ENCODE measurements around the gene INO80E. TPM values are rescaled to one million over a fixed set of nuclear protein-coding genes. Genes with fewer than 3 reads are reported as not detected.
"Not testable (repeated sequence)": the region's sequence is repeated elsewhere in the genome, so short reads cannot be mapped to it uniquely, and the experiment has no call there.

INO80E gene
- 128 TPM for polyA plus RNA-seq (2012; ENCODE audit: insufficient read depth, insufficient read length)

- peak within 1 kb of the TSS; percentile 96 for H3K4me3 ChIP-seq (ENCODE audit: low read length)
- peak; percentile 95 for DNase-seq (ENCODE audit: low read depth, low spot score)
These were observed at the start of gene INO80E for GRCh38 chr16:29995911-29996765. Gene INO80E, plus strand, starts transcription at chr16:29996241. Its CDS starts 70 bp downstream, at chr16:29996311.

- no peak for DNase-seq (ENCODE audit: low read depth, low spot score)
- no peak overlapping the region for H3K4me3 ChIP-seq (ENCODE audit: low read length)
These were observed 48.1 kb upstream of the INO80E start for GRCh38 chr16:29947897-29948296.

- no peak overlapping the region for H3K4me3 ChIP-seq (ENCODE audit: low read length)
- no peak for DNase-seq (ENCODE audit: low read depth, low spot score)
These were observed 45.1 kb upstream of the INO80E start for GRCh38 chr16:29950806-29951461.

GRCh38 chr16:29951625-29952365 lies 44.2 kb upstream of the INO80E start:
- no peak for DNase-seq (ENCODE audit: low read depth, low spot score)
- H3K4me3 ChIP-seq (ENCODE audit: low read length) = no peak overlapping the region

- H3K4me3 ChIP-seq (ENCODE audit: low read length) = no peak overlapping the region
- no peak for DNase-seq (ENCODE audit: low read depth, low spot score)
These were observed 37.3 kb upstream of the INO80E start for GRCh38 chr16:29958756-29959155.

GRCh38 chr16:29959293-29959692 lies 36.7 kb upstream of the INO80E start:
- no peak for DNase-seq (ENCODE audit: low read depth, low spot score)

GRCh38 chr16:29959821-29960220 lies 36.2 kb upstream of the INO80E start:
- not testable (repeated sequence) for H3K4me3 ChIP-seq (ENCODE audit: low read length); DNase-seq (ENCODE audit: low read depth, low spot score)

More at GRCh38 chr16:29959293-29959692, 36.7 kb upstream of the INO80E start:
- H3K4me3 ChIP-seq (ENCODE audit: low read length) = no peak overlapping the region

GRCh38 chr16:29961127-29961478 lies 34.9 kb upstream of the INO80E start:
- DNase-seq (ENCODE audit: low read depth, low spot score) = no peak
- peak overlapping the region; percentile 75 for H3K4me3 ChIP-seq (ENCODE audit: low read length)

- peak; percentile 82 for DNase-seq (ENCODE audit: low read depth, low spot score)
- H3K4me3 ChIP-seq (ENCODE audit: low read length) = peak within 1 kb of the TSS; percentile 78
These were observed 34.3 kb upstream of the INO80E start, which contains the start of gene TMEM219 for GRCh38 chr16:29961479-29962343. Gene TMEM219, plus strand, starts transcription at chr16:29962079. Its CDS starts 1,065 bp downstream, at chr16:29963144.

GRCh38 chr16:29962344-29962994 lies 33.6 kb upstream of the INO80E start:
- no peak for DNase-seq (ENCODE audit: low read depth, low spot score)
- peak overlapping the region; percentile 78 for H3K4me3 ChIP-seq (ENCODE audit: low read length)

- H3K4me3 ChIP-seq (ENCODE audit: low read length) = no peak overlapping the region
- DNase-seq (ENCODE audit: low read depth, low spot score) = no peak
These were observed 32.9 kb upstream of the INO80E start for GRCh38 chr16:29963021-29963743.

GRCh38 chr16:29968205-29968604 lies 27.8 kb upstream of the INO80E start:
- no peak overlapping the region for H3K4me3 ChIP-seq (ENCODE audit: low read length)
- DNase-seq (ENCODE audit: low read depth, low spot score) = no peak

GRCh38 chr16:29971304-29971703 lies 24.7 kb upstream of the INO80E start:
- no peak for DNase-seq (ENCODE audit: low read depth, low spot score)
- no peak overlapping the region for H3K4me3 ChIP-seq (ENCODE audit: low read length)

GRCh38 chr16:29972500-29972899 lies 23.5 kb upstream of the INO80E start:
- no peak for DNase-seq (ENCODE audit: low read depth, low spot score)

GRCh38 chr16:29972992-29973383 lies 23.1 kb upstream of the INO80E start:
- no peak overlapping the region for H3K4me3 ChIP-seq (ENCODE audit: low read length)
- DNase-seq (ENCODE audit: low read depth, low spot score) = no peak

More at GRCh38 chr16:29972500-29972899, 23.5 kb upstream of the INO80E start:
- no peak overlapping the region for H3K4me3 ChIP-seq (ENCODE audit: low read length)

GRCh38 chr16:29973384-29974246 lies 22.4 kb upstream of the INO80E start, which contains the start of gene TAOK2:
Gene TAOK2, plus strand, starts transcription at chr16:29973868. Its CDS starts 3,905 bp downstream, at chr16:29977773.
- H3K4me3 ChIP-seq (ENCODE audit: low read length) = peak within 1 kb of the TSS; percentile 91
- peak; percentile 97 for DNase-seq (ENCODE audit: low read depth, low spot score)

Measured in Jurkat, Clone E6-1 (cell line).